ENCODE results near the gene ATL3.
"Not testable (repeated sequence)": the region's sequence is repeated elsewhere in the genome, so short reads cannot be mapped to it uniquely, and the experiment has no call there.

The ATL3 gene

GRCh38 chr11:63671322-63672155, at the start of gene ATL3:
Gene ATL3, minus strand, starts transcription at chr11:63671376. Its CDS starts 41 bp downstream, at chr11:63671335.
- DNase-seq: peak; percentile 95

GRCh38 chr11:63720611-63721010, 49.4 kb upstream of the ATL3 start:
- no peak for DNase-seq

GRCh38 chr11:63719987-63720386, 48.8 kb upstream of the ATL3 start:
- DNase-seq: no peak

- no peak for DNase-seq
These were observed 47.8 kb upstream of the ATL3 start for GRCh38 chr11:63719001-63719400.

GRCh38 chr11:63716046-63716445, 44.9 kb upstream of the ATL3 start:
- DNase-seq: no peak

- no peak for DNase-seq
These were observed 42.6 kb upstream of the ATL3 start for GRCh38 chr11:63713766-63714165.

GRCh38 chr11:63711838-63712237, 40.7 kb upstream of the ATL3 start:
- DNase-seq: no peak

GRCh38 chr11:63710476-63711217, 39.5 kb upstream of the ATL3 start:
- no peak for DNase-seq

- DNase-seq: no peak
These were observed 38.2 kb upstream of the ATL3 start for GRCh38 chr11:63709336-63709884.

- no peak for DNase-seq
These were observed 37.6 kb upstream of the ATL3 start for GRCh38 chr11:63708764-63709163.

- no peak for DNase-seq
These were observed 34.4 kb upstream of the ATL3 start for GRCh38 chr11:63705526-63705925.

- no peak for DNase-seq
These were observed 28.7 kb upstream of the ATL3 start for GRCh38 chr11:63699896-63700295.

- DNase-seq: no peak
These were observed 28.0 kb upstream of the ATL3 start for GRCh38 chr11:63698976-63699733.

GRCh38 chr11:63694596-63694995, 23.4 kb upstream of the ATL3 start:
- no peak for DNase-seq

GRCh38 chr11:63687845-63688244, 16.7 kb upstream of the ATL3 start:
- no peak for DNase-seq

- DNase-seq: no peak
These were observed 15.8 kb upstream of the ATL3 start for GRCh38 chr11:63686926-63687325.

- DNase-seq: not testable (repeated sequence)
These were observed 14.1 kb upstream of the ATL3 start for GRCh38 chr11:63685158-63685721.

GRCh38 chr11:63683133-63683991, 12.2 kb upstream of the ATL3 start:
- DNase-seq: no peak

- peak; percentile 38 for DNase-seq
These were observed 11.2 kb upstream of the ATL3 start for GRCh38 chr11:63682066-63683021.

GRCh38 chr11:63681321-63682065, 10.3 kb upstream of the ATL3 start, which contains the start of gene RTN3:
Gene RTN3, plus strand, starts transcription at chr11:63681500. Its CDS starts 137 bp downstream, at chr11:63681637.
- DNase-seq: peak; percentile 98

All from NCI-H1092 (cell line).